DND-41 (cell line): Measurements from ENCODE around the gene ADORA3.

Experiments used
- ATAC-seq: fragments of 200-7000 bp; cut with Tn5 transposase; 3 replicates; pipeline ENCODE4 v1.9.1; 2021; ENCODE audit warnings: low read depth; ENCODE audit not compliant: insufficient read depth
- DNase-seq: peaks from one replicate; pipeline ENCODE4 v3.0.0-alpha.2; 2020
- H2AFZ ChIP-seq: 2 replicates; pipeline ENCODE4 v1.6.0; 2012; ENCODE audit warnings: low read depth, low read length
- H3K27ac ChIP-seq: 2 replicates; pipeline ENCODE4 v1.5.1; 2012; ENCODE audit warnings: low read length, inconsistent platforms
- H3K27me3 ChIP-seq: fragments of 200-600 bp; sonication (generic); 2 replicates; pipeline ENCODE4 v1.6.0; 2012; ENCODE audit warnings: low read length, mild to moderate bottlenecking, inconsistent platforms; ENCODE audit not compliant: insufficient read depth, poor library complexity
- H3K36me3 ChIP-seq: 2 replicates; pipeline ENCODE4 v1.5.1; 2012; ENCODE audit warnings: low read length, inconsistent platforms; ENCODE audit not compliant: insufficient read depth
- H3K4me1 ChIP-seq: 2 replicates; pipeline ENCODE4 v1.5.1; 2012; ENCODE audit warnings: mild to moderate bottlenecking, low read length; ENCODE audit not compliant: insufficient read depth
- H3K4me2 ChIP-seq: 2 replicates; pipeline ENCODE4 v1.6.0; 2012; ENCODE audit warnings: mild to moderate bottlenecking, moderate library complexity, low read length, inconsistent platforms; ENCODE audit not compliant: insufficient read depth
- H3K4me3 ChIP-seq, 2 experiments: fragments of 200-600 bp in 1 of 2; shearing (Covaris generic) in 1 of 2; 2 replicates each; pipeline ENCODE4 v1.5.1; 2012 to 2016; ENCODE audit warnings: inconsistent platforms in 2 of 2, low read length in 2 of 2, mild to moderate bottlenecking in 2 of 2, low read depth in 1 of 2, moderate library complexity in 1 of 2
- H3K79me2 ChIP-seq: 2 replicates; pipeline ENCODE4 v1.6.0; 2012; ENCODE audit warnings: low read length, inconsistent platforms; ENCODE audit not compliant: insufficient read depth
- H3K9ac ChIP-seq: 2 replicates; pipeline ENCODE4 v1.6.0; 2012; ENCODE audit warnings: low read depth, mild to moderate bottlenecking, inconsistent platforms, low read length, moderate library complexity
- H3K9me3 ChIP-seq: 2 replicates; pipeline ENCODE4 v1.5.1; 2012; ENCODE audit warnings: low read length, moderate library complexity, mild to moderate bottlenecking, inconsistent platforms; ENCODE audit not compliant: insufficient read depth, severe bottlenecking
- H4K20me1 ChIP-seq: 2 replicates; pipeline ENCODE4 v1.6.0; 2012; ENCODE audit warnings: low read length; ENCODE audit not compliant: insufficient read depth
- EZH2 ChIP-seq: IDR thresholded peaks from 3 replicates; pipeline ENCODE4 v1.6.1; 2012; ENCODE audit warnings: borderline replicate concordance, low read depth, mild to moderate bottlenecking, moderate library complexity, low read length, inconsistent platforms; ENCODE audit not compliant: severe bottlenecking
- TF ChIP-seq, protein P1 (sequence below): IDR thresholded peaks from 2 replicates; pipeline ENCODE4 v1.5.1; 2012; ENCODE audit warnings: borderline replicate concordance, low read length, moderate library complexity, mild to moderate bottlenecking; ENCODE audit not compliant: poor library complexity, severe bottlenecking; ENCODE audit errors: extremely low read depth

The ADORA3 gene

DNA sequence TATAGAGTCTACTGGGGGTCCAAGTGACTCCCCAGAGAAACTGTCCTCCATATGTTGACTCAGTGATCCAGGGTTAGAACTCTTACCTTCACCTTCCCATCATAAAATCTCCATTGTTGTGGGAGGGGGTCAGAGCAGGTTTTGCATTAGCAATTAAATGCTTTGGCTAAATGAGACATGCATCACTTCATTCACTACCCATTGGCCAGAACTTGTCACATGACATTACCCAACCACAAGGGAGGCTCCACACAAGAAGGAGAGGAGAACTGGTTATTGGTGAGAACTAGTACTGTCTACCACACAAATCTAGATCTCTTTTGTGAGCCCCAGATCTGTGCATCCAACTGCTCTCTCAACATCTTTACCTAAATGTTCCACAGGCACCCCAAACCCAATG is 33.9 kb downstream of the ADORA3 start:
- Histone ChIP-seq H4K20me1 (no peaks in the 10 kb centered on the region), H3K27ac (no peak overlapping the region), H3K9me3 (no peaks in the 10 kb centered on the region), H3K9ac (no peak overlapping the region), H3K36me3 (peaks cover 32% of the 10 kb centered on the region; the same call in 1 of the 2 replicates), H2AFZ (no peak overlapping the region), H3K4me2 (no peak overlapping the region), H3K4me3 (no peak overlapping the region), H3K4me1 (peaks cover 19% of the 10 kb centered on the region), H3K27me3 (no peaks in the 10 kb centered on the region), H3K79me2 (no peaks in the 10 kb centered on the region)
- TF ChIP-seq EZH2: no peak
- TF ChIP-seq, protein P1, sequence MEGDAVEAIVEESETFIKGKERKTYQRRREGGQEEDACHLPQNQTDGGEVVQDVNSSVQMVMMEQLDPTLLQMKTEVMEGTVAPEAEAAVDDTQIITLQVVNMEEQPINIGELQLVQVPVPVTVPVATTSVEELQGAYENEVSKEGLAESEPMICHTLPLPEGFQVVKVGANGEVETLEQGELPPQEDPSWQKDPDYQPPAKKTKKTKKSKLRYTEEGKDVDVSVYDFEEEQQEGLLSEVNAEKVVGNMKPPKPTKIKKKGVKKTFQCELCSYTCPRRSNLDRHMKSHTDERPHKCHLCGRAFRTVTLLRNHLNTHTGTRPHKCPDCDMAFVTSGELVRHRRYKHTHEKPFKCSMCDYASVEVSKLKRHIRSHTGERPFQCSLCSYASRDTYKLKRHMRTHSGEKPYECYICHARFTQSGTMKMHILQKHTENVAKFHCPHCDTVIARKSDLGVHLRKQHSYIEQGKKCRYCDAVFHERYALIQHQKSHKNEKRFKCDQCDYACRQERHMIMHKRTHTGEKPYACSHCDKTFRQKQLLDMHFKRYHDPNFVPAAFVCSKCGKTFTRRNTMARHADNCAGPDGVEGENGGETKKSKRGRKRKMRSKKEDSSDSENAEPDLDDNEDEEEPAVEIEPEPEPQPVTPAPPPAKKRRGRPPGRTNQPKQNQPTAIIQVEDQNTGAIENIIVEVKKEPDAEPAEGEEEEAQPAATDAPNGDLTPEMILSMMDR: no peak
- DNase-seq (no peak), ATAC-seq (no peak)

DNA sequence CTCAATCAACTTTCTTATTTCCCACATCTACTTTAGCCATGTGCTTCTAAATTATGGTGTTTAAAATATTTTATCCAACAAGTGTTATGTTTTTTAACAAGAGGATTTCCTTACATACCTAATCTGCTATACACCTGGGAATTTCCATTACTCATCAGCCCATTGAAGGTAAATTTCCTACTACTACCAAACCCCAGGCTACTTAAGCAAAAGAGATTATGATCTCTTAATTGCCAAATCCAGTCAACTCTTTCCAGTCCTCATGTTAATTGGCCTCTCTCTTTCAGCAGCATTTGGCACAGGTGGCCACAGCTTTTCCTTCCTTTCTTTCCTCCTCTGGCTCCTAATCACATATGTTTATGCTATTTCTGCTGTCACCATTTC is 34.7 kb downstream of the ADORA3 start:
- Histone ChIP-seq H4K20me1 (no peaks in the 10 kb centered on the region), H3K4me2 (no peak overlapping the region), H3K4me1 (peaks cover 19% of the 10 kb centered on the region), H3K27ac (no peak overlapping the region), H3K9ac (no peak overlapping the region), H3K27me3 (no peaks in the 10 kb centered on the region), H3K36me3 (peaks cover 36% of the 10 kb centered on the region; the same call in 1 of the 2 replicates), H3K9me3 (no peaks in the 10 kb centered on the region), H2AFZ (no peak overlapping the region), H3K4me3 (no peak overlapping the region), H3K79me2 (no peaks in the 10 kb centered on the region)
- TF ChIP-seq, protein P1: no peak
- TF ChIP-seq EZH2: no peak
- DNase-seq (no peak), ATAC-seq (no peak)

DNA sequence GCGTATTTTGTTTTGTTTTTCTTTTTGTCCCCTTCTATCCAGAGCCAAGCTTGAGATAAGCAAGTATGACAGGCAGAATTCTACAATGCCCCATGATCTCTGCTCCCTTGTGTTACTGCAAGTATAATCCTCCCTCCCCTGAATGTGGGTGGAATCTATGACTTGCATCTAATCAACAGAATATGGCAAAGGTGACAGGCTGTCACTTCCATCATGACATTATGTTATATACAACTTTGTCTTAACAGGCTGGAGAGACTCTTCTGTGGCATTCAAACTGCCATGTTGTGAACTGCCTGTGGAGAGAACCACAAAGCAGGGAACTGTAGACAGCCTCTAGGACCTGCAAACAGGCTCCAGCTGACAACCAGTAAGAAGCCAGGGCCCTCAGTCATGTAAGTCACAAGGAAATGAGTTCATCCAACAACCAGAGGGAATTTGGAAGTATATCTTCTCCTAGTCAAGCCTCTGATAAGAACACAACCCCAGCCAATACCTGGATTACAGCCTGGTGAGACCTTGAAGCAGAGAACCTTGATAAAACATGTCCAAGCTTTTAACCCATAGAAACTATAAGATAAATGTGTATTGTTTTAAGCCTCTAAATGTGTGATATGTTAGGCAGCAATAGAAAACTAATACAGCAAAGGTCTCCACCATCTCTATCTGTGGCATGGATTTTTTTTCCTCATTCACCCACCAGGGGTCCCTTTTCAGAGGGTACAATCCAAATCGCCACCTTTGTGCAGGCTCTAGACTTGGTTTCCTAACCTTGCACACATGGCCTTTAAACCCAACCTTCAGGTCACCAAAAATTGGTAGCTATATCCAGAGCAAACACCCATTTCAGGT is 35.3 kb downstream of the ADORA3 start:
- no peak for ATAC-seq
- no peak overlapping the region for H3K27ac ChIP-seq
- no peaks in the 10 kb centered on the region for H3K27me3 ChIP-seq
- H4K20me1 ChIP-seq: no peaks in the 10 kb centered on the region
- H3K4me1 ChIP-seq: peaks cover 19% of the 10 kb centered on the region
- H3K4me2 ChIP-seq: no peak overlapping the region
- no peak overlapping the region for H3K4me3 ChIP-seq
- H3K9ac ChIP-seq: no peak overlapping the region
- no peak for TF ChIP-seq EZH2
- TF ChIP-seq, protein P1: peak; percentile 22
- H2AFZ ChIP-seq: no peak overlapping the region
- no peak for DNase-seq
- H3K9me3 ChIP-seq: no peaks in the 10 kb centered on the region
- no peaks in the 10 kb centered on the region for H3K79me2 ChIP-seq
- H3K36me3 ChIP-seq: peaks cover 38% of the 10 kb centered on the region; the same call in 1 of the 2 replicates
